OCI-LY1 (cell line): ENCODE measurements around the gene SPAG4.

Source experiments
- EZH2 ChIP-seq: fragments of 200-600 bp; sonication (generic), shearing (Covaris generic); IDR thresholded peaks from 2 replicates; pipeline ENCODE4 v1.8.0; 2017; ENCODE audit warnings: borderline replicate concordance, mixed run types, mild to moderate bottlenecking, antibody characterized with exemption, low read length, moderate library complexity, mixed read lengths
- TF ChIP-seq, protein P1 (sequence below): fragments of 200-600 bp; sonication (generic), shearing (Covaris generic); IDR thresholded peaks from 2 replicates; pipeline ENCODE4 v1.5.1; 2017; ENCODE audit warnings: mild to moderate bottlenecking, antibody characterized with exemption, low read length, moderate library complexity, mixed read lengths

DNA sequence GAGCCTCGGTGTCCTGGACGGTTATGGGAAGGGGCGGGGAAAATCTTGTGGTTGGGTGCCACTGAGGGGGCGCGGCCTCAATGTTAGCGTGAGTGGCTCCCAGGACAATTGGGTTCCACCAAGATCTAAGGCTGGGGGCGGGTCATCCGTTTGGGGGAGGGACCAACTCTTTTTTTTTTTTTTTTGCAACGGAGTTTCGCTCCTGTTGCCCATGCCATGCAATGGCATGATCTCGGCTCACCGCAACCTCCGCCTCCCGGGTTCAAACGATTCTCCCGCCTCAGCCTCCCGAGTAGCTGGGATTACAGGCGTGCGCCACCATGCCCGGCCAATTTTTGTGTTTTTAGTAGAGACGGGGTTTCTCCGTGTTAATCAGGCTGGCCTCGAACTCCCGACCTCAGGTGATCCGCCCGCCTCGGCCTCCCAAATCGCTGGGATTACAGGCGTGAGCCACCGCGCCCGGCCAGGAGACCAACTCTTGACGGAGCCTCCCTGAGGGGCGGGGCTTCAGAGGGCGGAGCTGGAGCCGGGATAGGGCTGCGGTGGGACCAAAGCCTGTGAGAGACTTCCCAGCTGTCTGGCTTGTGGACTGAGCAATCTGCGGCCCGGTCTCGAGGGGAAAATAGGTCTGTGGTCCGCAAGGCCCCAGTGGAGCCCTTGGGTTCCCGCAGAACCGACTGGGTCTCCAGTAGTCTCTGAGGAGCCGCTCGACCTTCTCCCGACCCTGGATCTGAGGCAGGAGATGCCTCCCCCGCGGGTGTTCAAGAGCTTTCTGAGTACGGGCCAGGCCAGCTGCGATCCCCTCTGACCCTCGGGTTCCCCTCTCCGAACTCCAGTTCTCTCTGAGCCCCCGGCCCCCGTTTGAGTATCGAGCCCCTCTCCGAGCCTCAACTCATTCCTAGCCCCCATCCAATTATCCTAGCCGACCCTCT, 1.1 kb downstream of the SPAG4 start:
- TF ChIP-seq EZH2, result no peak
- TF ChIP-seq, protein P1, sequence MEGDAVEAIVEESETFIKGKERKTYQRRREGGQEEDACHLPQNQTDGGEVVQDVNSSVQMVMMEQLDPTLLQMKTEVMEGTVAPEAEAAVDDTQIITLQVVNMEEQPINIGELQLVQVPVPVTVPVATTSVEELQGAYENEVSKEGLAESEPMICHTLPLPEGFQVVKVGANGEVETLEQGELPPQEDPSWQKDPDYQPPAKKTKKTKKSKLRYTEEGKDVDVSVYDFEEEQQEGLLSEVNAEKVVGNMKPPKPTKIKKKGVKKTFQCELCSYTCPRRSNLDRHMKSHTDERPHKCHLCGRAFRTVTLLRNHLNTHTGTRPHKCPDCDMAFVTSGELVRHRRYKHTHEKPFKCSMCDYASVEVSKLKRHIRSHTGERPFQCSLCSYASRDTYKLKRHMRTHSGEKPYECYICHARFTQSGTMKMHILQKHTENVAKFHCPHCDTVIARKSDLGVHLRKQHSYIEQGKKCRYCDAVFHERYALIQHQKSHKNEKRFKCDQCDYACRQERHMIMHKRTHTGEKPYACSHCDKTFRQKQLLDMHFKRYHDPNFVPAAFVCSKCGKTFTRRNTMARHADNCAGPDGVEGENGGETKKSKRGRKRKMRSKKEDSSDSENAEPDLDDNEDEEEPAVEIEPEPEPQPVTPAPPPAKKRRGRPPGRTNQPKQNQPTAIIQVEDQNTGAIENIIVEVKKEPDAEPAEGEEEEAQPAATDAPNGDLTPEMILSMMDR, result no peak
